HG03558 (cell line): ENCODE measurements around the gene CRIP3.

Source experiments
- ATAC-seq: cut with Tn5 transposase; IDR thresholded peaks from one replicate; pipeline ENCODE4 v1.9.1; 2021; ENCODE audit warnings: moderate number of reproducible peaks; ENCODE audit not compliant: unreplicated experiment; ENCODE audit errors: extremely low read depth

The CRIP3 gene

GRCh38 chr6:43274916-43275597 lies 33.6 kb downstream of the CRIP3 start:
- no peak for ATAC-seq

DNA sequence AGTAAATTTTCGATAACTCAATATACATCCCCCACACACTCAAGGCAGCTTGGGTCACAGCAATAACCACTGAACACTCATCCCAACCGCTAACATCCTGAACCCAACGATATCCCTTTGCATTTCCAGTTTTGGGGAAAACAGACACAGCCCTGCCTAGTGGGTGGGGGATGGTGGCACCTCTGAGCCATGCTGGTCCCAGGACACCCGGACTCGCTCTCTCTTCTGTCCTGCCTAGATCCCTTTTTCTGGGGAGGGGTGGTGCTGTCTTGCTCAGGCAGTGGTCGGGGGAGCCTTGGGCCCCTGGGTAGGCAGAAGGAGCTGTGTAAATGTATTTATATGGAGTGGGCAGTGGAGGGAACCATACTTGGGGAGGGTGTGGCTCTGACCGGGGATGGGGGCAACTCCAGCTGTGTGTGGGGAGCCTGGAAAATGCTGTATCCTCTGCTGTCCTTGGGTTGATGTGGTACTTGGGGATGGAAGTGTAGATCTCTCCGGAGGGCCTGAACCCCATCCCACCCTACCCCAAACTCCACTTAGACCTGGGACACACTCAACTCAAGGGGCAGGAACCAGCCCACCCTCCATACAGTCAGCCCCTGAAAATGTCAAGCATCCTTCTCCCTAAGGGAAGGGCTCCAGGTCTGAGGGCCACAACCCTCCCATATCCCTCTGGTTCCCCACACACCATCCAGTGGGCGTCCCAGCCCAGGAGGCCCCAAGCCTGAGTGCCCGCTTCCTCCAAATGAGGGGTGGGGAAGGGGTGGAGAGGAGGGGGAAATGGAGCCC lies 34.3 kb downstream of the CRIP3 start:
- ATAC-seq = no peak

GRCh38 chr6:43273707-43274106 lies 34.9 kb downstream of the CRIP3 start:
- ATAC-seq = no peak

DNA sequence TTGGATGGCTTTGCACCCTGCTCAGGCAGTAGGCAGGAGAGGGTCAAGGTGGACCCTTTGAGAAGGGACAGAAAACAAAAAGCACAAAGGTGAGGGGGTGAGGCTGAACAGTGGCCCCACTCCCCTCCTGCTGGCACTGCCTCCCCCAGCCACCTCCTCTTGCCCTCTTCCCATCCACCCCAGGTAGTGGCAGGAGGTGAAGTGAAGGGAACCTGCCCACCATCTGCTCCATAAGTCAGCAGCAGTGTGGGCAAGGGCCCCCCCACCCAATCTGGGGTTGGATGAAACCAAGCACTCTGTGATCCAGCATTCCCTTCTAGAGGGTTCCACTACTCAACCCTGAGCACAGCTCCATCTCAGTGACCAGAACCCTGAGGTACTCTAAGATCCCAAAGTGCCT lies 36.7 kb downstream of the CRIP3 start:
- no peak for ATAC-seq

GRCh38 chr6:43271103-43271815 lies 37.4 kb downstream of the CRIP3 start:
- ATAC-seq = no peak

GRCh38 chr6:43269273-43270007 lies 39.2 kb downstream of the CRIP3 start:
- ATAC-seq = no peak

GRCh38 chr6:43268782-43269272 lies 39.8 kb downstream of the CRIP3 start:
- no peak for ATAC-seq

- ATAC-seq = no peak
These were observed 40.3 kb downstream of the CRIP3 start for GRCh38 chr6:43268355-43268700.

DNA sequence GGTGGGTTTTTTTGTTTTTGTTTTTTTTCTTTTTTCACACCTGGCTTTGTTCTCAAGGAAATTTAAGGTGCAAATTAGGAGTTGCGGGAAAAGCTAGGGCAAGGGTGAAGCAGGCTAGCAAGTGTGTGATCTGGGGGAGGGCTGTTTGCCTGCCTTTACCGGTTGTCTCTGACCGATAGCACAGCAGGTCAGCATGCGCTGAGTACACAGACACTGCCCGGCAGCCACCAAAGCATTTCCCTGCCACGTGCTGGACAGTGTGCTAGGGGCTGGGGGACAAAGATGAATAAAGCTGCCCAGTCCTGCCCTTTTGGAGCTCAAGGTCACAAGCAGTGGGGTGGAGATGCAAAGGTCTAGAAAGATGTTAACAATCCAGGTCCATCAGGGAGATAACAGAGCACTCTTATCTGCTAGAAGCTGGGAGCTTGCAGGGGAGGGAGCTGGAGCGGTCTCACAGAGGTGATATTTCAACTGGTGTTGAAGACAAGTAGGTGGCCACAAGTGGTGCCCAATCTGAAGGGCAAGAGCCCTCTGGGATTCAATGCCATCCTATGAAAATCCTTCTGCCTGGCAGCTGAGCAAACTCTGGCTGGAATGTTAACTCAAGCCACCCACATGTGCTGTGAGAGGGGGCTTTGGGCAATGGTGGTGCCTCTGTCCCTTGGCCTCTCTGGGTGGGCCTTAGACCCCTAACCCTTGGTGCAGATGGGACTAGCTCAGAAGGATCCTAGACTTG lies 40.8 kb downstream of the CRIP3 start:
- ATAC-seq = no peak

- ATAC-seq = no peak
These were observed 43.1 kb downstream of the CRIP3 start for GRCh38 chr6:43265564-43265963.

DNA sequence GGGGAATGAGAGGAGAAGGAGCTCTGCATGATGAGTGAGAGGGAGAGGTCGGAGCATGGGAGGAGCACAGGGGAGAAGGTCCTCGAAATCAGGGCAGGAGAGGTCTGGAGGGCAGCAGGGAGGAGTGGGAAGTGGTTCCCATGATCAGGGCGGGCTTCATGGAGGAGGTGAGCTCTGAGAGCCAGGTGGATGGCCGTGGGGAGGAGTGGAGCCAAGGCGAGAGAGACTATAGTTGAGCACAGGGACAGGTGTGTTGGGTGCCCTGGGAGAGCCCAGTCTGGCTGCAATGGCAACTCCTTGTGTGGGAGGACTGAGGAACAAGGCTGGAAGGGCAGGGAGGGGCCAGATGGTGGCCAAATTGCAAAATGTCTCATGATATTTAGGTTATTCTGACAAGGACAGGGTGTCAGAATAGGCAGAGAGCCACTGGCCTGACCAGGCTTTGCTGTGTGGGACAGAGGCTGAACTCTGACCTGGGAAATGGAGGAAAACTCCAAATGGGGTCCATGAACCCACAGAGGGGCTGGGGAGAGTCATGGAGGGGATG lies 44.0 kb downstream of the CRIP3 start:
- no peak for ATAC-seq

DNA sequence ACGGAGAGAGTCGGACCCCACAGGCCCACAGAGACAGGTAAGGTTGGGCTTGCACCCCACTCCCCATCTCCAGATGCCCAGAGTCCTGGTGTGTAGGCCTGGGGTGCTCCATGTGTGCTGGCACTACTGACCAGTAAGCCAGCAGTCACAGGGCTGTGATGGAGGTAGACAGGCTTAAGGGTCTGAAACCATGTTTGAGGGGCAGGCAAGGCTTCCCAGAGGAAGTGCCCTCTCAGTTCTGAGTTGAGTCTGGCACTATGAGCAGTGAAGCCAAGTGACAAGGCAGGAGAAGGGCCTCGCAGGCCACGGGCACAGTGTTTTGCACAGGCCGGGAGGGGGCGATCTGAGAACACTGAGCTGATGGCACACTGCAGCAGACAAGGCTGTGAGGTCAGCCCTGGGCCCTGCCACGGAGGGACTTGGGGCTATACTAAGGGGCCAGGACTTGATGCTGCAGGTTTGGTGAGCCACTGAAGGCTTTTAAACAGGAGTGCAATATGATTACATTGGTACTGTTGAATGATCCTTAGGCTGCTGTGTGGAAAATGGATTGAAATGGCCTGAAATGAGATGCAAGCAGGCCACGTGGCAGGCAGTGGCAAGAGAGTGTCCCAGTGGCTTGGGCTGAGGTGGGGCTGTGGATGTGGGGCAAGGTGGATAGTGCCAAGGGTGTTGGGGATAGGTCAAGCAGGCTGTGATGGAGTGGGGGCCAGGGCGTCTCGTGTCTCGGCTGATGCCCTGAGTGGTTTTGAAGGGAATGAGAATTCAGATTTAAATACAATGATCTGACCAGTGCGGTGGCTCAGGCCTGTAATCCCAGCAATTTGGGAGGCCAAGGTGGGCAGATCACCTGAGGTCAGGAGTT lies 45.1 kb downstream of the CRIP3 start:
- no peak for ATAC-seq

- no peak for ATAC-seq
These were observed 45.8 kb downstream of the CRIP3 start for GRCh38 chr6:43262780-43263313.

DNA sequence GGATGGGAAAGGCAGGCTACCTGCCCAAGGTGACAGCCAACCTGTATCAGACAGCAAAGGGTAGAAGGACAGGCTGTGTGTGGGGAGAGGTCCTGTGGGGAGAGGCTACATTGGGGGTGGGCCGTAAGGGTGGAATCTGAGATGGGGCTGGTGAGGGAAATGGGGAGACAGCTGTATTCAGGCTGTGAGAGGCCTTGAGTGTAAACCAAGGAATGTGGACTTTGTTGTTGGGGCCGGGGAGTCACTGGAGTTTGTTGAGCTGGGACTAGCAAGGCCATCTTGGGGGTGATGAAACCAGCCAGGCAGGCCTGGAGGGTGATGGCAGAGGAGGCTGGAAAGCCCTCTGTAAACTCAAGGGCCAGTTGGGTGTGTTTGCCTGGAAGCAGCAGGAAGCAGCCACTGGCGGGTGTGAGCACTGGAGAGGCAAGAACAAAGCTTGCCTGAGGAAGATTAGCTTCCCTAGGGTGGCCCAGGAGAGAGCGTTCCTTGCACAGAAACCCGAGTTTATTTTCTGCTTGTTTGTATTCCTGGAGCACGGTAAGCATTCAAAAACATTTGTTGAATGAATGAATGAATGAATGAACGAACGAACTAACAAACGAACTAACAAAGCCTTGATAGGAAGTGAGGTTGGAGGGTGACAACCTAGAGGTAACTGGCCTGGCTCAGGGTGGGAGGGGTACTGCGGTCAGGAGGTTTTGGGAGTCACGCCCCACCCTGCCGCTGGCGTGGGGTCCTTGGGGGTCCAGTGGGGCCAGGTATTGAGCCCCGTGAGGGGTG lies 46.4 kb downstream of the CRIP3 start:
- no peak for ATAC-seq

- no peak for ATAC-seq
These were observed 47.4 kb downstream of the CRIP3 start for GRCh38 chr6:43261198-43261597.

DNA sequence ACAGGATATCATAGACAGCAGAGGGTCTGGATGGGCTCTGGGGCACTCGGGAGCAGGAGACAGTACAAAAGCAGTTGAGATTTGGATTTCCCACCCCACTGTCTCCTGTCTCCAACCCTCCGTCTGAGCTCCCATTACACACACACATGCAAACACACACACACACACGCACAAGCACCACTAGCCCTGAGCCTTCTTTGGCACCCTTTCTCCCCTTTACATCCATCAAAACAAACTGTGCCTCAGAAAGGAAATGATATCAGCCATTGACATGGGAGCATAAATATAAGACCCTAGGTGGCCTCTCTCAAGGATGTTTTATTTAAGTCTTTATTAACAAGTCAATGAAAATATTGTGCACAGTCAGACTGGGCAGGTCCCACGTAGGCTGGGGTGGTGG lies 47.8 kb downstream of the CRIP3 start:
- ATAC-seq = no peak

DNA sequence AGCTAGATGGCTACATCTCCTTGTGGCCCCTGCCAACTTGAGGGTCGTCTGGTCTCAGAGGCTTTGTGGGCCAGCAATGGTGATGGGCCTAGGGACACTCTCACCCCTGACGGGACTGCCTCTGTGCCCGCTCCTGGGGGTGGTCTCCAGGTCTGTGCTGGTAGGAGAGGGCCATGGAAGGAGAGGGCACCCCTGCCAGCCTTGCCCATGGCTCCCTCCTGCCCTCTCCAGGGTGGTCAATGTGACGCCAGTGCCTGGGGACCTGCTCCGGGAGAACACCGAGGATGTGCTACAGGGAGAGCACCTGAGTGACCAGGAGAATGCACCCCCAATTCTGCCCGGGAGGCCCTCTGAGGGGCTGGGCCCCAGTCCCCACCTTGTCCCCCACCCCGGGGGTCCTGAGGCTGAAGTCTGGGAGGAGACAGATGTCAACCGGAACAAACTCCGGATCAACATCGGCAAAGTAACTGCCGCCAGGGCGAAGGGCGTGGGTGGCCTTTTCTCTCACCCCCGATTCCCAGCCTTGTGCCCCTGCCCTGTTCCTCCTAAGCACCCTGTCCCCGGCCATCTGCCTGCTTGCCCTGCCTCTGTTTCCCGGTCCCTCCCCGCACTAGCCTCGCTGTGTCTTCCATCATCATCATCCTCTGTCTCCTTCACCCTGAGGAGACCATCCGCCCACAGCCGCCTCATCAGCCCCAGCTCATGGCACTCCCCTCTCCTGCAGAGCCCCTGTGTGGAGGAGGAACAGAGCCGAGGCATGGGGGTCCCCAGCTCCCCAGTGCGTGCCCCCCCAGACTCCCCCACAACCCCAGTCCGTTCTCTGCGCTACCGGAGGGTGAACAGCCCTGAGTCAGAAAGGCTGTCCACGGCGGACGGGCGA lies 49.6 kb downstream of the CRIP3 start:
- ATAC-seq = no peak
